RWPE1 (cell line): ENCODE measurements around the gene OR51M1.
"Not testable (repeated sequence)": the region's sequence is repeated elsewhere in the genome, so short reads cannot be mapped to it uniquely, and the experiment has no call there.

Experiments used
- CTCF ChIA-PET: fragments of 350-600 bp; sonication (Branson Sonifier 250); formaldehyde crosslinking; extraction: SDS; loops from one replicate; lab custom pipeline; 2021; lab: Yijun Ruan, JAX
- POLR2A ChIA-PET: fragments of 400-600 bp; formaldehyde crosslinking; extraction: SDS; loops from one replicate; lab custom pipeline; 2020; ENCODE audit warnings: antibody characterized with exemption; ENCODE audit not compliant: low non-redundant PET; lab: Yijun Ruan, JAX
- DNase-seq: peaks from one replicate; pipeline ENCODE4 v3.0.0; 2012; ENCODE audit warnings: low spot score
- H3K27ac ChIP-seq: fragments of 450-650 bp; 2 replicates; pipeline ENCODE4 v1.5.1; 2017
- TF ChIP-seq, protein P1 (sequence below): fragments of 450-650 bp; conservative IDR thresholded peaks from 2 replicates; pipeline ENCODE4 v1.5.1; 2017; ENCODE audit warnings: low read depth, mild to moderate bottlenecking

OR51M1 gene

DNA sequence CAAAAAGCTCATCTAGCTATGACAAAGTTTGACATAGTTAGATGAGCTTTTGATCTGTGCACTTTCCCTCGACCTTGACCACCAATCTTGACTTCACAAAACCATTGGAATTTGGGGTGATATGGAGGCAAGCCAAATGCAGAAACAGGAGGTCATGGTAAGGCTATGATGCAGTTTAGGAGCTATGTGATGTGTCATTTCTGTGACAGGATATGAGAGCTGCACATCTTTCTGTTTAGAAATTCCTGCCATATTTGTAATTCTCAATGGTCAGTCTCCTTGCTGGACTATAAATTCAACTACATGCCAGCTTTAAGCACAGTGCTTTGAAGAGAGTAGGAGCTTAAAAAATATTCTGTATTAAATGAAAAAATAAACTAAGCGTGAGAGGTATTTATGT is 19.4 kb upstream of the OR51M1 start:
- DNase-seq: no peak
- ChIA-PET CTCF (interaction anchor here (0.5 kb wide), 1 partner anchor 15 kb away, joined by 3 read pairs; no protein-coding TSS in a partner anchor), POLR2A (no interaction called here)
- TF ChIP-seq, protein P1, sequence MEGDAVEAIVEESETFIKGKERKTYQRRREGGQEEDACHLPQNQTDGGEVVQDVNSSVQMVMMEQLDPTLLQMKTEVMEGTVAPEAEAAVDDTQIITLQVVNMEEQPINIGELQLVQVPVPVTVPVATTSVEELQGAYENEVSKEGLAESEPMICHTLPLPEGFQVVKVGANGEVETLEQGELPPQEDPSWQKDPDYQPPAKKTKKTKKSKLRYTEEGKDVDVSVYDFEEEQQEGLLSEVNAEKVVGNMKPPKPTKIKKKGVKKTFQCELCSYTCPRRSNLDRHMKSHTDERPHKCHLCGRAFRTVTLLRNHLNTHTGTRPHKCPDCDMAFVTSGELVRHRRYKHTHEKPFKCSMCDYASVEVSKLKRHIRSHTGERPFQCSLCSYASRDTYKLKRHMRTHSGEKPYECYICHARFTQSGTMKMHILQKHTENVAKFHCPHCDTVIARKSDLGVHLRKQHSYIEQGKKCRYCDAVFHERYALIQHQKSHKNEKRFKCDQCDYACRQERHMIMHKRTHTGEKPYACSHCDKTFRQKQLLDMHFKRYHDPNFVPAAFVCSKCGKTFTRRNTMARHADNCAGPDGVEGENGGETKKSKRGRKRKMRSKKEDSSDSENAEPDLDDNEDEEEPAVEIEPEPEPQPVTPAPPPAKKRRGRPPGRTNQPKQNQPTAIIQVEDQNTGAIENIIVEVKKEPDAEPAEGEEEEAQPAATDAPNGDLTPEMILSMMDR: no peak
- no peak overlapping the region for H3K27ac ChIP-seq

DNA sequence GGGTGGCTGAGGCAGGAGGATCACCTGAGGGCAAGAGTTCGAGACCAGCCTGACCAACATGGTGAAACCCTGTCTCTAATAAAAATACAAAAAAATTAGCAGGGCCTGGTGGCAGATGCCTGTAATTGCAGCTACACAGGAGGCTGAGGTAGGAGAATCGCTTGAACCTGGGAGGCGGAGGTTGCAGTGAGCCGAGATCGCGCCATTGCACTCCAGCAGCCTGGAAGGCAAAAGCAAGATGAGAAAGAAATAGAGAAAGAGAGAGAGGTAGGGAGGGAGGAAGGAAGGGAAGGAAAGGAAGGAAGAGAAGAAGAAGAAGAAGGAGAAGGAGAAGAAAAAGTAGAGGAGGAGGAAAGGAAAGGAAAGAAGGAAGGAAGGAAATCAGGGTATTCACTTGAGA is 17.2 kb upstream of the OR51M1 start:
- POLR2A ChIA-PET: not testable (repeated sequence)

GRCh38 chr11:5366856-5367255 is 16.8 kb upstream of the OR51M1 start:
- H3K27ac ChIP-seq: no peak overlapping the region
- no peak for DNase-seq
- POLR2A ChIA-PET: no interaction called here
- TF ChIP-seq, protein P1: no peak
- CTCF ChIA-PET: no interaction called here

More for the DNA sequence above, 17.2 kb upstream of the OR51M1 start:
- DNase-seq, CTCF ChIA-PET, H3K27ac ChIP-seq: not testable (repeated sequence)

GRCh38 chr11:5367448-5368074 is 16.1 kb upstream of the OR51M1 start:
- TF ChIP-seq, protein P1: no peak
- DNase-seq: no peak
- ChIA-PET CTCF (interaction anchor here (0.7 kb wide), 2 partner anchors 17 to 22 kb away, joined by 3 read pairs; no protein-coding TSS in a partner anchor), POLR2A (no interaction called here)
- H3K27ac ChIP-seq: no peak overlapping the region

DNA sequence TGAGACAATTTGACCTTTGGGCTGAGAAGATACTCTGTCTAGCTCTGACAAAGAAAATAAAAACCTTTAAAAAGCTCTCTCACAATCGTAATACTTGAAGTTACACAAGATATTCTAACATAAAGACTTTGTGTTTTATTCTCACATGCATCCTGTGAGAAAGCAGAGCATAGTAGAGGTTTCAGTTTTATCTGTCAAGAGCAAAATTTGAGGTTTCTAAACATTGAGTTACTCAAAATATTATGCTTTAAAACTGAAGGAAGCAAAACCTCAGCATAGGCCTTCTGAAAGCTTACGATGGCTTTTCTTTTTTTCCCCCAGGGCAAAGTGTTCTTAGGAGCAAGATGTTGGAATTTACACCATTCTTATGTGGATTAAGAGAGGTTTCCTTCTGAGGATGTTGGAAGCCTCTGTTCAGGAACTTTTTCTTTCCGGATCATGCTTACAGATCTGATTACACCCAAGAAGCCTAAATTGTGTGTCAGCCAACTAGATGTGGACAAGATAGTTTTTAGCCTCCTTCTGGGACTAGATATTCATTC is 15.0 kb upstream of the OR51M1 start:
- DNase-seq: no peak
- TF ChIP-seq, protein P1: no peak
- ChIA-PET POLR2A (no interaction called here), CTCF (no interaction called here)
- no peak overlapping the region for H3K27ac ChIP-seq

GRCh38 chr11:5369789-5370188 is 13.8 kb upstream of the OR51M1 start:
- TF ChIP-seq, protein P1: no peak
- CTCF ChIA-PET: no interaction called here
- peak; percentile 1 for DNase-seq
- POLR2A ChIA-PET: no interaction called here
- H3K27ac ChIP-seq: no peak overlapping the region

DNA sequence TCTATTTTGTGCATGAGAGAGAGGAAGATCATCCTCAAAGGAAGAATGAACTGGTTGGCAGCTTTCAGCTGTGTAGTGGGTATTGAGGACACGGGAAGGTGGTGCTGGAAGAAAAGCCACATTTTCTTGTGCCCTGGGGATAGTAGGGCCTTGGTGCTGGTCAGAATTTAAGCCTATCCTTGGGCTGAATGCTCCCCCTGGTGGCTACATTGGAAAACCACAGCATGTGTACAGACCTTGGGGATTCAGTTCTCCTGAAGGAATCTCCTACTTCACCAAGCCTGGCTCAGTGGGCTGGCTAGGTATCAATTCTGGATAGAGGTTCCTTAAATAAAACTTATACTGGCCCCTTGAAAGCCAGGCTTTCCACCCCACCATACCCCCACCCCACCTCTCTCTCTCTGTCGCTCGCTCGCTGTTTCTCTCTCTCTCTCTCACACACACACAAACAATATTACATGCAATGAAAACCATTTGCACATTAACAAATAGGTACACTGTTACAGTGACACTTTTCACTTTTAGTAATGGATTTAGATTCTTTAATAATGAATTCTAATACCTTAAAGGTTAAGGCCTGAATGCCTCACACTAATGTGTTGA is 2.8 kb upstream of the OR51M1 start:
- POLR2A ChIA-PET: no interaction called here
- peak; percentile 49 for DNase-seq
- CTCF ChIA-PET: interaction anchor here (0.7 to 1.0 kb wide), 2 partner anchors 179 to 236 kb away, joined by 3 read pairs; no protein-coding TSS in a partner anchor
- no peak overlapping the region for H3K27ac ChIP-seq
- TF ChIP-seq, protein P1: peak; percentile 63
